GM23338 (cell line): ENCODE data around the gene GPR162. TPM values are rescaled to one million over a fixed set of nuclear protein-coding genes. Genes with fewer than 3 reads are reported as not detected.

Experiments
- ATAC-seq: fragments of 200-7000 bp; cut with Tn5 transposase; 3 replicates; pipeline ENCODE4 v1.9.1; 2020
- DNase-seq: peaks from one replicate; pipeline ENCODE4 v3.0.0-alpha.2; 2015; ENCODE audit warnings: low spot score
- H2AFZ ChIP-seq: fragments of 200-600 bp; sonication (generic); 2 replicates; pipeline ENCODE4 v1.8.0; 2016; ENCODE audit warnings: antibody characterized with exemption, mild to moderate bottlenecking, moderate library complexity
- H3F3A ChIP-seq: fragments of 200-600 bp; sonication (generic); replicated peaks from 2 replicates; pipeline ENCODE4 v1.8.0; 2017; ENCODE audit warnings: antibody characterized with exemption, mixed run types, low read depth
- H3K27ac ChIP-seq: fragments of 200-600 bp; sonication (generic); 2 replicates; pipeline ENCODE4 v1.6.1; 2016; ENCODE audit warnings: low read depth
- H3K27me3 ChIP-seq: fragments of 200-600 bp; sonication (generic); 2 replicates; pipeline ENCODE4 v1.8.0; 2016; ENCODE audit warnings: mild to moderate bottlenecking, mixed run types, moderate library complexity; ENCODE audit not compliant: insufficient read depth
- H3K36me3 ChIP-seq: fragments of 200-600 bp; sonication (generic); 2 replicates; pipeline ENCODE4 v1.8.0; 2016; ENCODE audit warnings: mild to moderate bottlenecking; ENCODE audit not compliant: insufficient read depth
- H3K4me1 ChIP-seq: fragments of 200-600 bp; sonication (generic); 2 replicates; pipeline ENCODE4 v1.8.0; 2016; ENCODE audit warnings: mild to moderate bottlenecking, moderate library complexity; ENCODE audit not compliant: insufficient read depth
- H3K4me2 ChIP-seq: fragments of 200-600 bp; sonication (generic); 2 replicates; pipeline ENCODE4 v1.7.1; 2017; ENCODE audit warnings: mixed run types
- H3K4me3 ChIP-seq: fragments of 200-600 bp; sonication (generic); 2 replicates; pipeline ENCODE4 v1.6.1; 2016; ENCODE audit warnings: mixed run types
- H3K79me2 ChIP-seq: fragments of 200-600 bp; sonication (generic); replicated peaks from 2 replicates; pipeline ENCODE4 v1.8.0; 2017; ENCODE audit warnings: mild to moderate bottlenecking; ENCODE audit not compliant: insufficient read depth
- H3K9me2 ChIP-seq: fragments of 200-600 bp; sonication (generic); 2 replicates; pipeline ENCODE4 v1.8.0; 2017; ENCODE audit not compliant: insufficient read depth
- H4K20me1 ChIP-seq: fragments of 200-600 bp; sonication (generic); replicated peaks from 2 replicates; pipeline ENCODE4 v1.8.0; 2017; ENCODE audit warnings: mild to moderate bottlenecking; ENCODE audit not compliant: insufficient read depth
- H3K27ac Mint-ChIP-seq: 2 replicates; pipeline ENCODE4 v1.8.0; 2020; ENCODE audit warnings: inconsistent platforms, mild to moderate bottlenecking, moderate library complexity, mixed read lengths
- H3K27me3 Mint-ChIP-seq: 3 replicates; pipeline ENCODE4 v1.8.0; 2022; ENCODE audit warnings: low read depth, mild to moderate bottlenecking, moderate library complexity, mixed read lengths, inconsistent platforms; ENCODE audit not compliant: insufficient read depth, poor library complexity
- H3K36me3 Mint-ChIP-seq: 3 replicates; pipeline ENCODE4 v1.8.0; 2021; ENCODE audit warnings: low read depth, mild to moderate bottlenecking, inconsistent platforms, moderate library complexity, mixed read lengths
- H3K4me1 Mint-ChIP-seq: 3 replicates; pipeline ENCODE4 v1.8.0; 2020; ENCODE audit warnings: mild to moderate bottlenecking, inconsistent platforms, mixed read lengths
- H3K4me3 Mint-ChIP-seq: 3 replicates; pipeline ENCODE4 v1.8.0; 2021; ENCODE audit warnings: moderate library complexity, mild to moderate bottlenecking, inconsistent platforms, mixed read lengths
- H3K9me3 Mint-ChIP-seq: 3 replicates; pipeline ENCODE4 v1.8.0; 2020; ENCODE audit warnings: moderate library complexity, mild to moderate bottlenecking, inconsistent platforms, mixed read lengths
- CREB1 ChIP-seq: fragments of 250-450 bp; sonication (Bioruptor Pico); IDR thresholded peaks from 2 replicates; pipeline ENCODE4 v1.5.0; 2020; ENCODE audit warnings: low read depth, mild to moderate bottlenecking, moderate library complexity
- CTCF ChIP-seq, 2 experiments: fragments of 200-600 bp in 1 of 2; sonication (generic) in 1 of 2; conservative IDR thresholded peaks; 2 replicates each; pipeline versions ENCODE4 v1.5.1 to v1.6.1; 2016 to 2017; ENCODE audit warnings: antibody characterized with exemption in 2 of 2, low read depth in 2 of 2, mild to moderate bottlenecking in 2 of 2, moderate library complexity in 1 of 2
- ETS1 ChIP-seq: IDR thresholded peaks from 2 replicates; pipeline ENCODE4 v1.6.1; 2016; ENCODE audit warnings: antibody characterized with exemption
- EZH2 ChIP-seq: fragments of 200-600 bp; sonication (generic); IDR thresholded peaks from one replicate; pipeline ENCODE4 v1.8.0; 2017; ENCODE audit warnings: antibody characterized with exemption, mild to moderate bottlenecking, low read depth; ENCODE audit not compliant: unreplicated experiment
- EZH2phosphoT487 ChIP-seq: fragments of 200-600 bp; sonication (generic); IDR thresholded peaks from one replicate; pipeline ENCODE4 v1.8.1; 2018; ENCODE audit warnings: antibody characterized with exemption; ENCODE audit not compliant: unreplicated experiment
- JUNB ChIP-seq: IDR thresholded peaks from one replicate; pipeline ENCODE4 v1.6.1; 2016; ENCODE audit warnings: antibody characterized with exemption; ENCODE audit not compliant: unreplicated experiment
- NANOG ChIP-seq: IDR thresholded peaks from 2 replicates; pipeline ENCODE4 v1.6.1; 2016; ENCODE audit warnings: antibody characterized with exemption, borderline replicate concordance
- POLR2AphosphoS5 ChIP-seq: IDR thresholded peaks from 2 replicates; pipeline ENCODE4 v1.6.1; 2016; ENCODE audit warnings: antibody characterized with exemption, low read depth
- REST ChIP-seq: IDR thresholded peaks from one replicate; pipeline ENCODE4 v1.6.1; 2018; ENCODE audit warnings: antibody characterized with exemption; ENCODE audit not compliant: unreplicated experiment
- STAT1 ChIP-seq: IDR thresholded peaks from one replicate; pipeline ENCODE4 v1.6.1; 2016; ENCODE audit warnings: antibody characterized with exemption; ENCODE audit not compliant: unreplicated experiment
- ZNF114 ChIP-seq: fragments of 250-450 bp; sonication (Bioruptor Pico); IDR thresholded peaks from 2 replicates; pipeline ENCODE4 v1.5.0; 2020; ENCODE audit warnings: mild to moderate bottlenecking, moderate library complexity
- ZNF331 ChIP-seq: fragments of 250-450 bp; sonication (Bioruptor Pico); IDR thresholded peaks from 2 replicates; pipeline ENCODE4 v1.5.0; 2020; ENCODE audit warnings: low read depth, mild to moderate bottlenecking, moderate library complexity
- polyA plus RNA-seq: library from polyadenylated mRNA; unstranded; fragments of >200 nt; fragmentation: Nextera tagmentation; extraction: Ambion mirVana; gene quantifications from 2 replicates; pipeline ENCODE4 v1.2.1, GENCODE V29; 2016
- total RNA-seq: library from RNA; depleted of rRNA; stranded (reverse); fragments of >200 nt; shearing (Covaris generic); gene quantifications from 2 replicates; pipeline ENCODE4 v1.2.3, GENCODE V29; 2014

The GPR162 gene
- total and polyA plus RNA-seq, 2 experiments from 2014 or later = 4.7 to 5.0 TPM

GRCh38 chr12:6820166-6820565 is 1.5 kb upstream of the GPR162 start (continued):
- no peak for TF ChIP-seq CTCF (conservative IDR thresholded peaks at IDR 0.05; ENCODE audit: low read depth in 2 of 2)
- no peak for TF ChIP-seq REST
- no peak for TF ChIP-seq JUNB
- TF ChIP-seq EZH2phosphoT487 = no peak
- TF ChIP-seq EZH2 = no peak
- TF ChIP-seq CREB1 (CRISPR knock-in tag) = no peak
- no peak for TF ChIP-seq NANOG
- TF ChIP-seq ZNF331 (CRISPR knock-in tag) = no peak
- TF ChIP-seq ZNF114 = no peak
- TF ChIP-seq POLR2AphosphoS5 = no peak
- TF ChIP-seq STAT1 = no peak
- TF ChIP-seq ETS1 = no peak

- peak overlapping the region; percentile 94 for H3K4me2 ChIP-seq
- no peak for ATAC-seq
- peak overlapping the region; percentile 76 for H3K4me3 ChIP-seq
- DNase-seq = no peak
- peaks cover 59% of the 10 kb centered on the region for H3K4me1 ChIP-seq
- no peaks in the 10 kb centered on the region for H3K36me3 ChIP-seq
- peaks cover 57% of the 10 kb centered on the region for H3K27me3 ChIP-seq
- H4K20me1 ChIP-seq = no peaks in the 10 kb centered on the region
- no peaks in the 10 kb centered on the region for H3K9me2 ChIP-seq
- H3K27me3 Mint-ChIP-seq = peaks cover 39% of the 10 kb centered on the region
- H3K27ac ChIP-seq = no peak overlapping the region
- peaks cover 21% of the 10 kb centered on the region for H3F3A ChIP-seq
- H3K27ac Mint-ChIP-seq = no peak overlapping the region
- H2AFZ ChIP-seq = no peak overlapping the region
- peaks cover 7% of the 10 kb centered on the region; the same call in 2 of the 3 replicates for H3K36me3 Mint-ChIP-seq
- no peaks in the 10 kb centered on the region for H3K79me2 ChIP-seq
- H3K4me3 Mint-ChIP-seq = peak overlapping the region; percentile 81
- H3K4me1 Mint-ChIP-seq = peaks cover 77% of the 10 kb centered on the region
- no peaks in the 10 kb centered on the region for H3K9me3 Mint-ChIP-seq
- TF ChIP-seq ZNF114 (no peak), ZNF331 (CRISPR knock-in tag) (no peak), CTCF (conservative IDR thresholded peaks at IDR 0.05; ENCODE audit: low read depth in 2 of 2) (no peak), EZH2phosphoT487 (no peak), CREB1 (CRISPR knock-in tag) (no peak), REST (no peak)
Measured at GRCh38 chr12:6822426-6823135, 960 bp downstream of the GPR162 start.
